OCI-M2 (cell line): ENCODE data around the gene NRAS.
"Not testable (repeated sequence)": the region's sequence is repeated elsewhere in the genome, so short reads cannot be mapped to it uniquely, and the experiment has no call there.

Experiments used
- DNase-seq: peaks from one replicate; lab custom pipeline; 2025; ENCODE audit not compliant: unreplicated experiment; lab: John Stamatoyannopoulos, UW

The NRAS gene

DNA sequence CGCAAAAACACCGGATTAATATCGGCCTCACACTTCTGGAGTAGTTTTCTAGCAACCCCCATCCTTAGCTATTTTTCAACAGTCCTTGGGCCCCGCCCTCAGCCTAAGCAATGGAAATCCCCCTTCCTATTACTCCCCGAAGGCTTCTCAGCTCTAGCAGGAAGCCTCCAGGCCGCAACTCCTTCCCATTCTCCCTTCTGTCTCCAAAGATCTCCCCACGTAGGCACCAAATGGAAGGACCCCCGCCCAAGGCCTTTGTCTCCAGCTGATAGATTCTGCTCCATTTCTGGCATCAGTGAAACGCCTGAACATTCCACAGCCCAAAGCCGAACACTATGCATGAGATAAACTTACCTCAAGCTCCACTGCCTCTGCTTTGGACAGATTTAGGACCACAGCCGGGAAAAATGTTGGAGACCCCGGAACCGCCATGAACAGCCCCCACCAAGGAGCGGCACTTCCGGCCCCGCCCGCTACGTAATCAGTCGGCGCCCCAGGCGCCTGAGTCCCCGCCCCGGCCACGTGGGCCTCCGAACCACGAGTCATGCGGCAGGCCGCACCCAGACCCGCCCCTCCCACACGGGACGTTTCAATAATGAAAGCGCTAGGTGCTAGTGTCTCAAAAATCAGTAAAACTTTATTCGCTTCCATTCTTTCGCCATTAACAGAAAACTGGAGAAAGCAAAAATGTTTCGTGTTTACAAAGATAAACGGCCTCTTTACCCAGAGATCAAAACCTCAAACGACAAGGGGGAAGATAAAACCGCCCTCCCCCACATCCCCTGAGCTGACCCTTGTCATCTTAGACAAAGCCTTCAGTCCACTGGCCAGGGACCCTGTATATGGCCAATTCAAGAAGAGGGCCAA lies at the start of gene NRAS:
NRAS (minus strand) TSS at position 468 of the 867 bp plus-strand sequence. CDS start 611 bp downstream, outside the sequence.
- DNase-seq = peak; percentile 44

DNA sequence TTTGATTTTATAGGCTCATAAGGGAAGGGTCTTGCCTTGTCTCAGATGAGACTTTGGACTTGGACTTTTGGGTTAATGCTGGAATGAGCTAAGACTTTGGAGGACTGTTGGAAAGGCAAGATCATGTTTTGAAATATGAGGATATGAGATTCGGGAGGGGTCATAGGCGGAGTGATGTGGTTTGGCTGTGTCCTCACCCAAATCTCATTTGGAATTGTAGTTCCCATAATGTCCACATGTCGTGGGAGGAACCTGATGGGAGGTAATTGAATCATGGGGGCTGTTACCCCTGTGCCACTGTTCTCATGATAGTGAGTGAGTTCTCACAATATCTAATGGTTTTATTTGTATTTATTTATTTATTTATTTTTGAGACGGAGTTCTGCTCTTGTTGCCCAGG lies 48.1 kb upstream of the NRAS start:
- DNase-seq = no peak

DNA sequence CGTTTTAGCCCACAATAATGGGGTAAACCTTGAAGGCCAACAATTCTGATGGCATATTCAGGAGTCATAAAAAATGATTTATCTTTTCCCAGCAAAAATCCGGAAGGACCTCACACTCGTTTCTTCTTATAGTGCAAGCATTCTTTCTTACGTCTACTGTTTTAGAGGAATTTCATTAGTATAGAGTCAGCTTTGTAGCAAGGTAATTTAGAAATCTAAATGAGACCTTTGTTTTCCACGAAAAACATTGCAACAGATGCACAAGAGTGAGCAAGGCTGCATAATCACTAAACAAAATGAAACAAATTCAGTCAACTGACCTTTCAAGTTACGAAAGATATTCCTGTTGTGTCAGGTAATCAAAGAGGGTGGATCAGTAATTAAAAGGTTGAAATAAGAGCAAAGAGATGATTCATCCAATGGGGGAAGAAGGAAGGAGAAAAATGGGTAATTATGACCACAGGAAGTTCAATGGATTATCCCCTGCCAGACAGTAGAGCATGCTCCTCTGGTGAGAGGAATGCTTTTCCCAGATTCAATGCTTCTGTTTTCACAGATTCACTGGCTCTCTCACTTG lies 41.8 kb upstream of the NRAS start:
- no peak for DNase-seq

DNA sequence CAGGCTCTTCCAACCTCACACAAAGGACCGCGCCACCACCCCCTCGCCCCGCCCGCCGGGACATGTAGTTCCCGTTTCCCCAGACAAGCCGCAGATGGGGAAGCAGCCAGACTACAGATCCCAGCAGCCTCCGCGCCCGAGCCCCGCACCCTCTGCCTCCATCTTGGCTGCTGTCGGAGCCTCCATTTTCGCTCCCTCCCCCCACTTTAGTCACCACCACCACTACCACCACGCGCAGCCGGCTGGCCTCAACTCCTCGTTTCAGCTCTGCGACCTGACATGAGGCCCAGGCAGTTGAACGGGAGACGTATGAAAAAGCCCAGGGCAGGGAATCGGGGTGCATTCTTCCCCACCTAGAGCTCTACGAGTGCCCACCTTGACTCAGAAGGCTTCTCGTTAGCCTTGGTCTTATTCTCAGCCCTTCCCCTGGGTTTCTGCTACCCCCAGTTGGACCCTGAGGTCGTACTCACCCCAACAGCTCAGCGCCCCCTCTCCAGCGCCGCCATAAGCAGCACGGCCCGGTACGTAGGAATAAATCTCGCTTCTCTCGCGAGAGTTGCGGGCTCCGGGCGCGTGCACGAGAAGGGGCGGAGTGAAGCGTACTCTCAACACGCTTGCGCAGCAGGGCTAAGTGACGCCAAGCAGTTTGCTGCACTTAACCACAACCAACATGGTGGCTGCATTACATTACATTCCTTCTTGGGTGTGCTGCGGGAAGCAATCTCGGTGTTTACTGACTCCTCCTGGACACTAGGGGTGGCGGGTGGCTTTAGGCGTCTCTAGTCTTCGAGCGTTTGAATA lies 41.1 kb upstream of the NRAS start, which contains the start of gene CSDE1:
CSDE1 (minus strand) TSS at position 530 of the 801 bp plus-strand sequence. CDS start 18,094 bp downstream, outside the sequence.
- peak; percentile 65 for DNase-seq

GRCh38 chr1:114756949-114757454 lies 40.4 kb upstream of the NRAS start:
- no peak for DNase-seq

- DNase-seq = no peak
These were observed 39.7 kb upstream of the NRAS start for GRCh38 chr1:114756009-114756892.

GRCh38 chr1:114755006-114755931 lies 38.7 kb upstream of the NRAS start:
- DNase-seq = no peak

- DNase-seq = not testable (repeated sequence)
These were observed 37.1 kb upstream of the NRAS start for GRCh38 chr1:114753702-114754101.

DNA sequence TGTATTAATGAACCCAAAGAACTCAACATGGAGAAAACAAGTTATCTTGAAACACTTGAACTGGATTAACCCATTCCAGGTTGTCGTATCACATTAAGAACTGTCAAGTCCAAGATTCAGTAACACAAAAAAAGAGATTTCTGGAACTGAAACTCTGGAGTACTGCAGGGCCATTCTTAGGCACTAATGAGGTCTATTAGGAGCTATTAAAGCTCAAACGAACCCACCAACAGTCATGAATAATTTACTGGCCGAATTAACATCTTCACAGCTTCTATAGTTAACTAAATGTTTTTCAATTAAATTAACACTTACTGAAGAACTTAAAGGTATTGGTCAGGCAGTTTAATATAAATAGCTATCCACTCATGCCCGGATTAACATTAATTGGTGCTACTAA lies 36.6 kb upstream of the NRAS start:
- no peak for DNase-seq

DNA sequence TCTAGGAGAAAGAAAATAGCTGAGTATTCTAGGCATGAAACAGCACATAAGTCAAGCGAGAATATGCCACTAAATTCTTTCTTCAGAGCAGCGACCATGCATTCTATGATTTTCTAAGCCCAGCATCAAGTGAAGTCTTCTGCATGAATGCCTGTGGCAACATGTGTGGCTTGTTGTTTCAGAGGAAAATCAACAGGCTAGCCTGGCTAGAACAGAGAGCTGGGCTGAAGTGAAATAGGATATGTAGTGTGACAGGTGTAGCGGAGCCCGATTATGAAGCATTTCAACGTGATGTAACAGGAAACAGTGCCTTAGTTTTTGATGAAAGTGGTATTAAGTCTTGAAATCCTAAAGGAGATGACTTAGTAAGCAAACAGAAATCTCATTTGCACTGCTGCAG lies 34.2 kb upstream of the NRAS start:
- no peak for DNase-seq

- DNase-seq = no peak
These were observed 33.3 kb upstream of the NRAS start for GRCh38 chr1:114749835-114750234.

- DNase-seq = no peak
These were observed 30.0 kb upstream of the NRAS start for GRCh38 chr1:114746450-114747121.

DNA sequence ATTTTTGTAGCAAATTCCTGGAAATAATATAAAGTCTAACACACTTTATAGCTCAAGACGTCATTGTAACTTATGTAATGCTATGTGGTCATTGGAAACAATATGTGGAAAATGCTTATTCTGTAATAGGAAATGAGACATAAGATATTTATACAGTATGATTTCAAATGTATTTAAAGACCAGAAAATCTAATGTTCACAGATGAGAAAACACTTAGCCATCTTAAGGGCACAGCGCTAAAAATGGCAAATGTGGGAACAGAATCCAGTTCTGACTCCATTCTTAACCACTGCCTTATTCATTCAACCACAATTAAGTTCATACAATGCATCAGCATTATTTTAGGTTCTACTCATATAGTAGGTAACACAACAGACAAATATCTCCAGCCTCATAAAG lies 28.7 kb upstream of the NRAS start:
- DNase-seq = no peak

- no peak for DNase-seq
These were observed 25.6 kb upstream of the NRAS start for GRCh38 chr1:114741963-114742746.

DNA sequence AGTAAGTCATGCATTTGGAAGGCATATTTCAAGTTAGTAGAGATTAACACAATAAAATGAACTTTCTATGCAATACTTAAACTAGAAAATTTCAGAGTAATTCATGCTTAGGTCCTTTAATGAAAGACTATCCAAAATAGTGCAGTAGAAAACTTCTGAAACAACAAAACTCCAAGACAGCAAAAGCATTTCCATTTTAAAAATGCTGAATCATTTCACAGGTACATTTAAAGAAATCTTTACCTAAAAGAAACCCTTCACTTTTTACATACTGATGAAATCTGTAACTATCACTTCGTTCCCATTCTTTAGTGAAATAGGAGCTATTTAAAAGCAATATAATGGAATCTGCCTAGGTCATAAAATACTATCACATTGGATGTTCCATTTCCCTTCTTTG lies 23.8 kb upstream of the NRAS start:
- DNase-seq = no peak

DNA sequence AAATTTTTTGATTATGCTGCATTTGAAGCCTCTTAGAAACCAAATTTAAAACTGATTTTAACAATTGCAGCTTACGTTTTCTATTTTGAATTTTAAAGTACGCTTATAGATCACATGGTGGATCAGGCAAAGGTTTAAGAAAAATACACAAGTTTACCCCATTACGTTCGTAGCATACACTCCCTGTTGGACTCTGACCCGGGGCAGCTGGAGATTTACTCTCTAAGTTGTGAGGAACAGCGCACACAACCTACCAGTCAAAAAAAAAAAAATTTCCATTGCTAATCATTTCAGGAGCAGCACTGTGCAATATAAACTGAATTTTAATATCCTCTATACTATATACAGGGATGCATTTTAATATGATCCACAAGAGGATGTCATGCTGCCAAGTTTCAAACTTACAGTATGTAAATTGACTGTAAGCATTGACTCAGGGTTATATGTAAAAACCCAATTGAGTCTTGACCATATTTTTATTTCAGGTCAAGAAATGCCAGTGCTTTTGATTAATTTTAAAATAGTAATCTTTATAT lies 20.8 kb upstream of the NRAS start:
- no peak for DNase-seq

DNA sequence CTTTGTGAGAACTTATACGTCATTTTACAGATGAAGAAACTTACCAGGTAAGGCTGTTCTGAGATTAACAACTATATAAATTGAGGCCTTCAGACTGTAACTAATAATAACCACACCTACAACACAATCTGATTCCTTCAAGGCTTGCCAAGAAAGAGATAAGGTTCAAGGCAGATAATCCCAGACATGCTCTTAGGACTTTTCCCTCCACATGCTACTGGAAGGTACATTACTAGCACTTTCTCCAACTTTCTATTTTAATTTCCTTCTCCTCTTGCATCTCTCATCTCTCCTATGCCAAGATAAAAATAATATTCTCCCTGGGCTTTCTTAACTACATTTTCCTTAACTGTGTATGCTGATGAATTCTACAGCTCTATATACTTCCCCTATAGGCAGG lies 18.9 kb upstream of the NRAS start:
- no peak for DNase-seq

DNA sequence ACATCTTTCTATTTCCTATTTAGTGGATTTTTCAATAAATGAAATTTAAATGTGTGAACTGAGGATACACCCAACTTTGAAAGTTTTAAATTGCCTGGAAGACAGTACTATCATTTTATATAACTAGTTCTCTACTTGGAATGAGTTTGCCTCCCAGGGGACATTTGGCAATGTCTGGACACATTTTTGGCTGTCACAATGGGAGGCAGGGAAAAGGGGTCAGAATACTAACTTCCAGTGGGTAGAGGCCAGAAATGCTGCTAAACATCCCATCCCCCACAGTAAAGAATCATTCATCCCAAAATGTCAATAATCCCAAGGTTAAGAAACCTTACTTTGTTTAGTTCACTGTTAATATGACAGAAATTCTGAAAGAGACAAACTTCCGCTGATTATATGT lies 13.2 kb upstream of the NRAS start:
- no peak for DNase-seq
